Upper lobe of right lung (tissue), 1 donor: ENCODE results near the gene ERFE. TPM values are rescaled to one million over a fixed set of nuclear protein-coding genes. Genes with fewer than 3 reads are reported as not detected.
A peak's percentile ranks its signal among the peaks of the same experiment; 100 is the strongest.
"Not testable (repeated sequence)": the region's sequence is repeated elsewhere in the genome, so short reads cannot be mapped to it uniquely, and the experiment has no call there.

Experiments used
- ATAC-seq: fragments of 200-7000 bp; cut with Tn5 transposase; one replicate; pipeline ENCODE4 v1.9.1; 2020; ENCODE audit warnings: mild to moderate bottlenecking, moderate library complexity
- DNase-seq: peaks from one replicate; pipeline ENCODE4 v3.0.0-alpha.2; 2020
- H3K27ac ChIP-seq: fragments of 200-600 bp; one replicate; pipeline ENCODE4 v1.8.0; 2022
- H3K27me3 ChIP-seq: fragments of 200-600 bp; one replicate; pipeline ENCODE4 v1.8.0; 2022; ENCODE audit warnings: mild to moderate bottlenecking
- H3K36me3 ChIP-seq: fragments of 200-600 bp; one replicate; pipeline ENCODE4 v1.8.0; 2022
- H3K4me1 ChIP-seq: fragments of 200-600 bp; one replicate; pipeline ENCODE4 v1.8.0; 2022
- H3K4me3 ChIP-seq: fragments of 200-600 bp; one replicate; pipeline ENCODE4 v1.8.0; 2022; ENCODE audit warnings: mild to moderate bottlenecking
- H3K9me3 ChIP-seq: fragments of 200-600 bp; one replicate; pipeline ENCODE4 v1.8.0; 2022
- CTCF ChIP-seq: fragments of 200-600 bp; IDR thresholded peaks from one replicate; pipeline ENCODE4 v1.8.0; 2022; ENCODE audit warnings: antibody characterized with exemption
- intact Hi-C: fragments of 100-400 bp; cut with DNase I; formaldehyde crosslinking; loops from one replicate; pipeline ENCODE4 v1.11.0; 2022
- long read RNA-seq: library from polyadenylated mRNA; unstranded; transcript quantifications from one replicate; pipeline ENCODE4 v2.0.0, GENCODE V29; 2021
- total RNA-seq: library from RNA; stranded (reverse); fragmentation: NEBNext Ultra II Directional; extraction: Animal tissue kit (Norgen Biotek cat#: 25700); gene quantifications from one replicate; pipeline ENCODE4 v1.2.1, GENCODE V29; 2021
- donor health status: DM: no; HTN: yes; CAD: no; lungs with severe emphysema.

Gene ERFE, protein sequence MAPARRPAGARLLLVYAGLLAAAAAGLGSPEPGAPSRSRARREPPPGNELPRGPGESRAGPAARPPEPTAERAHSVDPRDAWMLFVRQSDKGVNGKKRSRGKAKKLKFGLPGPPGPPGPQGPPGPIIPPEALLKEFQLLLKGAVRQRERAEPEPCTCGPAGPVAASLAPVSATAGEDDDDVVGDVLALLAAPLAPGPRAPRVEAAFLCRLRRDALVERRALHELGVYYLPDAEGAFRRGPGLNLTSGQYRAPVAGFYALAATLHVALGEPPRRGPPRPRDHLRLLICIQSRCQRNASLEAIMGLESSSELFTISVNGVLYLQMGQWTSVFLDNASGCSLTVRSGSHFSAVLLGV
- not detected for total RNA-seq
- long read RNA-seq, partial matches to known transcripts, result 0 of 1 reads
- long read RNA-seq, other reads (novel, unspliced or antisense), result 0 of 1 reads

- Histone ChIP-seq H3K9me3 (no peaks in the 10 kb centered on the region), H3K36me3 (no peaks in the 10 kb centered on the region), H3K27me3 (peaks cover 51% of the 10 kb centered on the region), H3K4me3 (peak within 1 kb of the TSS; percentile 8), H3K27ac (no peak within 1 kb of the TSS), H3K4me1 (peaks cover 5% of the 10 kb centered on the region)
- peak; percentile 38 for TF ChIP-seq CTCF
- DNase-seq (peak; percentile 69), ATAC-seq (peak; percentile 69)
- intact Hi-C loops, result no loop called here
Measured at GRCh38 chr2:238158509-238159070, at the start of gene ERFE. Gene ERFE, plus strand, starts transcription at chr2:238158970. Its CDS starts 38 bp downstream, at chr2:238159008.

DNA sequence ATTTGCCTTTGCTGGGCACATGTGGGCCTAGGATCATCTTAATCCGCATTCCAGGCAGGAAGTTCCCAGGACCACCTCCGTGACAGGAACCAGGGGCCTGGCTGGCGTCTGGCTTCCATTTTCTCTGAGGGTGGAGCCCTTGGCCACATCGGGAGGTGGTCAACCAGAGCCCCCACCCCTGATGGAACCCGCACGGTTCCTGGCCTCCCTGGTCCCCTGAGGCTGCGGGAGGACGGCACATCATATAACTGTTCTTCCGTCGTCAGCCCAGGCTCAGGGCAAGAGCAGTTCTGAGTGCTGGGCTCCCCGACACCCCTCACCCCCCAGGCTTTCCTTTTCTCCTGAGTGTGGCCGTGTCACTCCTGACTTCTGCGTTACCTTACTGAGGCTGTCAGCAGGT, 45.2 kb upstream of the ERFE start:
- Histone ChIP-seq H3K4me3 (no peak overlapping the region), H3K9me3 (no peaks in the 10 kb centered on the region), H3K27ac (no peak overlapping the region), H3K27me3 (peaks cover 12% of the 10 kb centered on the region), H3K36me3 (no peaks in the 10 kb centered on the region), H3K4me1 (peaks cover 7% of the 10 kb centered on the region)
- peak; percentile 26 for DNase-seq
- intact Hi-C loops, result no loop called here
- no peak for TF ChIP-seq CTCF
- ATAC-seq, result no peak

- no peak overlapping the region for H3K4me3 ChIP-seq
- no peak overlapping the region for H3K27ac ChIP-seq
- H3K9me3 ChIP-seq, result no peaks in the 10 kb centered on the region
- H3K36me3 ChIP-seq, result no peaks in the 10 kb centered on the region
- intact Hi-C loops, result no loop called here
- DNase-seq (no peak), ATAC-seq (no peak)
- H3K4me1 ChIP-seq, result no peaks in the 10 kb centered on the region
- no peak for TF ChIP-seq CTCF
- peaks cover 12% of the 10 kb centered on the region for H3K27me3 ChIP-seq
Measured at GRCh38 chr2:238114331-238114841, 44.4 kb upstream of the ERFE start.

DNA sequence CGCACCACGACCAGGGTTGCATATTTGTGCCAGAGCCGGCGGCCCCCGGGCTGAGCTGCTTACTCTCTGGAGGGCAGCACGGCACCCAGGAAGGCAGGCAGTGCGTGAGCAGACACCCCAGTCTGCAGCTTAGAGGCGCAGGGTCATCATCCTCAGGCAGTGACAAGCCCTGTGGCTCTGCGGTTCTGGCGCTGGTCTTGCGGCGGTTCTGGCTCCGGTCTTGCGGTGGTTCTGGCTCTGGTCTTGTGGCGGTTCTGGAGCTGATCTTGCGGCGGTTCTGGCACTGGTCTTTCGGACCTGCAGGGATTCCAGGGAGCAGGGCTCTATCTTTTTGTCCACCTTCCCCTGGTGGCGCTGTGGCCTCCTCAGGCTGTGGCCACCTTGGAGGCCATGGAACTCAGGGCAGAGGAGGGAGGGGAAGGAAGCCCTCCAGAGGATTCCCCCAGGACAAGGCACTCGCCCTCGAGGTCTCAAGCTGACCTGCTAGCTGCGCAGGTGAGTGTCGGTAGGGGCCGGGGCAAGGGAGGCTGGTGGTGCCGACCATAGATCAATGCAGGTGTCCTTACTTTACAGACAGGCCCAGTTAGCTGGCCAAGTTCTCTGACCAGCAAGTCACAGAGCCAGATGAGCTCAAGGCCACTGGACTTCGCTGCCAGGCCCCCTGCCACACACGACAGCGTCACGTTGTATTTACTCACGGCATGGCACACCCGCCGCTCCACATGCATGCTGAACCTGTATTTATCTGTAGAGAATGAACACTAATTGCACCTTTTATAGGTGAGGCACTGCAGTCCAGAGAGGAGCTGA, 43.7 kb upstream of the ERFE start:
- peaks cover 14% of the 10 kb centered on the region for H3K27me3 ChIP-seq
- H3K36me3 ChIP-seq, result no peaks in the 10 kb centered on the region
- no peak overlapping the region for H3K4me3 ChIP-seq
- TF ChIP-seq CTCF, result no peak
- no peak overlapping the region for H3K27ac ChIP-seq
- H3K4me1 ChIP-seq, result no peaks in the 10 kb centered on the region
- intact Hi-C loops, result no loop called here
- no peaks in the 10 kb centered on the region for H3K9me3 ChIP-seq
- DNase-seq (no peak), ATAC-seq (no peak)

GRCh38 chr2:238115709-238116108, 43.1 kb upstream of the ERFE start:
- DNase-seq, ATAC-seq, H3K27ac ChIP-seq, H3K9me3 ChIP-seq, intact Hi-C loops, H3K36me3 ChIP-seq, H3K4me3 ChIP-seq, H3K4me1 ChIP-seq: not testable (repeated sequence)
- H3K27me3 ChIP-seq, result peaks cover 17% of the 10 kb centered on the region
